Stimulated activated memory B cell treated with anti-CD40 and anti-IgM and Interleukin-4, amounts not matched to agents 10 μg/mL and 1 μg/mL and 100 μg/mL, for 72 hours (primary cell): ENCODE data around the gene GORASP1.
A peak's percentile ranks its signal among the peaks of the same experiment; 100 is the strongest.

Experiments
- ATAC-seq: fragments of 150-1000 bp; cut with Tn5 transposase; 2 replicates; pipeline ENCODE4 v1.10.0; 2021
- H3K27ac Mint-ChIP-seq: one replicate; pipeline ENCODE4 v1.8.0; 2022; ENCODE audit warnings: mild to moderate bottlenecking, mixed read lengths
- H3K27me3 Mint-ChIP-seq: one replicate; pipeline ENCODE4 v1.8.0; 2022; ENCODE audit warnings: mixed read lengths
- H3K36me3 Mint-ChIP-seq: one replicate; pipeline ENCODE4 v1.8.0; 2022; ENCODE audit warnings: mixed read lengths
- H3K4me1 Mint-ChIP-seq: one replicate; pipeline ENCODE4 v1.8.0; 2022; ENCODE audit warnings: mixed read lengths
- H3K4me3 Mint-ChIP-seq: one replicate; pipeline ENCODE4 v1.8.0; 2022; ENCODE audit warnings: mild to moderate bottlenecking, moderate library complexity, mixed read lengths
- H3K9me3 Mint-ChIP-seq: one replicate; pipeline ENCODE4 v1.8.0; 2022; ENCODE audit warnings: mixed read lengths

Gene GORASP1

GRCh38 chr3:39103791-39104552, 3.5 kb downstream of the GORASP1 start:
- H3K27ac Mint-ChIP-seq, result peak overlapping the region; percentile 51
- no peaks in the 10 kb centered on the region for H3K9me3 Mint-ChIP-seq
- peaks cover 65% of the 10 kb centered on the region for H3K4me1 Mint-ChIP-seq
- no peaks in the 10 kb centered on the region for H3K27me3 Mint-ChIP-seq
- no peak for ATAC-seq
- no peaks in the 10 kb centered on the region for H3K36me3 Mint-ChIP-seq
- no peak overlapping the region for H3K4me3 Mint-ChIP-seq

GRCh38 chr3:39103324-39103693, 4.1 kb downstream of the GORASP1 start:
- Mint-ChIP-seq H3K9me3 (no peaks in the 10 kb centered on the region), H3K27me3 (no peaks in the 10 kb centered on the region), H3K4me1 (peaks cover 58% of the 10 kb centered on the region), H3K36me3 (no peaks in the 10 kb centered on the region), H3K27ac (peak overlapping the region; percentile 51), H3K4me3 (no peak overlapping the region)
- no peak for ATAC-seq

- ATAC-seq, result no peak
- peaks cover 2% of the 10 kb centered on the region for H3K36me3 Mint-ChIP-seq
- peak overlapping the region; percentile 51 for H3K27ac Mint-ChIP-seq
- no peaks in the 10 kb centered on the region for H3K27me3 Mint-ChIP-seq
- no peaks in the 10 kb centered on the region for H3K9me3 Mint-ChIP-seq
- no peak overlapping the region for H3K4me3 Mint-ChIP-seq
- peaks cover 52% of the 10 kb centered on the region for H3K4me1 Mint-ChIP-seq
Observed at GRCh38 chr3:39102504-39103323, 4.7 kb downstream of the GORASP1 start.

- Mint-ChIP-seq H3K27me3 (no peaks in the 10 kb centered on the region), H3K4me3 (no peak overlapping the region), H3K9me3 (no peaks in the 10 kb centered on the region), H3K4me1 (peaks cover 43% of the 10 kb centered on the region), H3K27ac (peak overlapping the region; percentile 28), H3K36me3 (peaks cover 8% of the 10 kb centered on the region)
- peak; percentile 77 for ATAC-seq
Observed at GRCh38 chr3:39101022-39101689, 6.3 kb downstream of the GORASP1 start.

GRCh38 chr3:39100500-39100886, 6.9 kb downstream of the GORASP1 start:
- H3K4me1 Mint-ChIP-seq, result peaks cover 37% of the 10 kb centered on the region
- no peaks in the 10 kb centered on the region for H3K27me3 Mint-ChIP-seq
- no peak overlapping the region for H3K27ac Mint-ChIP-seq
- H3K9me3 Mint-ChIP-seq, result no peaks in the 10 kb centered on the region
- ATAC-seq, result no peak
- H3K36me3 Mint-ChIP-seq, result peaks cover 8% of the 10 kb centered on the region
- no peak overlapping the region for H3K4me3 Mint-ChIP-seq

- Mint-ChIP-seq H3K4me3 (no peak overlapping the region), H3K9me3 (no peaks in the 10 kb centered on the region), H3K27me3 (no peaks in the 10 kb centered on the region), H3K4me1 (peaks cover 31% of the 10 kb centered on the region), H3K36me3 (peaks cover 9% of the 10 kb centered on the region), H3K27ac (no peak overlapping the region)
- no peak for ATAC-seq
Observed at GRCh38 chr3:39099738-39100499, 7.5 kb downstream of the GORASP1 start.

DNA sequence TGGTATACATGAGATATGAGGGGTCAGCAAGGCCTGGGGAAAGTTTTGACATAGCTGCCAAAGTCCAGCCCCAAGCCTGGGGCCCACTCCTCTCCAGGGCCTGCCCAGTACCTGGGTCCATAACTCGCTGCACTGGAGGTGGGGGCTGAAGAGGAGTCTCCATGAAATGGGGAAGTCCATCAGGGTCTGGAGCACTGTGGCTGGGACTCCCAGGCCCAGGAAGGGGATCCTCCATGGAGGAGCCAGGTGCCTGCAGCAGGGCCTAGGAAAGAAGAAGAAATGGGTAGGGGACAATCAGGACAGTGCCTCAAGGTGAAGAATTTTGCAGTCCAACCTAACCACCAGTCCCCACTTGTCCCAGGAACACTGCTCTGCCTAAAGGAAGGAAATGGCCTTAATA, 8.2 kb downstream of the GORASP1 start:
- Mint-ChIP-seq H3K4me1 (peaks cover 28% of the 10 kb centered on the region), H3K36me3 (peaks cover 16% of the 10 kb centered on the region), H3K27me3 (no peaks in the 10 kb centered on the region), H3K9me3 (no peaks in the 10 kb centered on the region), H3K27ac (no peak overlapping the region), H3K4me3 (no peak overlapping the region)
- no peak for ATAC-seq

GRCh38 chr3:39098473-39099000, 8.9 kb downstream of the GORASP1 start:
- ATAC-seq, result no peak
- Mint-ChIP-seq H3K9me3 (no peaks in the 10 kb centered on the region), H3K27me3 (no peaks in the 10 kb centered on the region), H3K4me3 (no peak overlapping the region), H3K27ac (no peak overlapping the region), H3K4me1 (peaks cover 24% of the 10 kb centered on the region), H3K36me3 (peaks cover 23% of the 10 kb centered on the region)

DNA sequence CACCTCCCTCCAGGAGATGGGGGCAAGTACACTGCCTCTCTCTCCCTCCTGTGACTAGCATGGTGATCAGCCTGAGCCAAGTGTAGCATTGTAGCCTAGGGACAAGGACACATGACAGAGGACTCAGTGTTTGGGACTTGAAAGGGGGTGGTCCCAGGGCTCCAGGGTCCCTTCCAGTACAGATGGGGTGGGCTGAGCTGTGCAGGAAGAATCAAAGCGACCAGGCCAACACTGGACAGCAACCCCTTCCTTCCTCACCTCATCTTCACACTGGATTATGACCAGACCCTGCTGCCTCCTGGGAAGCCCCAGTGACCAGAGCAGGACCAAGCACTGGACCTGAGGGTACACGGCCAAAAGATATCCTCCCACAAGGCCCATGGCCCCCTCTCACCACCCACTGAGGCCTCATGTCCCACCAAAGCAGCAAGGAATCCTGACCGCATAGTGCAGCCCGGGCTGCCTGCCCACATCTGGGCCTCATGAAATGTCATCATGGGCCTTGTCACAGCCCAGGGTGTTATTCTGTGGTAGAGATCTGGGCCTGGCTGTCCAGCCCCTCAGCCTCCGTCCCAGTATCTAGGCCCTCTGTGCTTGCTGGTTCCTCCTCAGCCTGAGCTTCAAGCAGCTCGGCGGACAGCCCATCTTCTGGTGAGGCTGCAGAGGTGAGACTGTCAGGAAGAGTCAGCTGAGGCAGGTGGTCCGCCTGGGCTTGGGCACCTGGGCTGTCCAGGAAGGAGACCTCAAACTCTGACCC, 9.5 kb downstream of the GORASP1 start:
- H3K4me3 Mint-ChIP-seq, result no peak overlapping the region
- no peaks in the 10 kb centered on the region for H3K9me3 Mint-ChIP-seq
- H3K4me1 Mint-ChIP-seq, result peaks cover 17% of the 10 kb centered on the region
- H3K27me3 Mint-ChIP-seq, result no peaks in the 10 kb centered on the region
- H3K27ac Mint-ChIP-seq, result peak overlapping the region; percentile 48
- H3K36me3 Mint-ChIP-seq, result peaks cover 27% of the 10 kb centered on the region
- no peak for ATAC-seq

- Mint-ChIP-seq H3K4me1 (peaks cover 8% of the 10 kb centered on the region), H3K4me3 (no peak overlapping the region), H3K36me3 (peaks cover 35% of the 10 kb centered on the region), H3K9me3 (no peaks in the 10 kb centered on the region), H3K27ac (peak overlapping the region; percentile 48), H3K27me3 (no peaks in the 10 kb centered on the region)
- no peak for ATAC-seq
Observed at GRCh38 chr3:39096775-39097174, 10.7 kb downstream of the GORASP1 start.

DNA sequence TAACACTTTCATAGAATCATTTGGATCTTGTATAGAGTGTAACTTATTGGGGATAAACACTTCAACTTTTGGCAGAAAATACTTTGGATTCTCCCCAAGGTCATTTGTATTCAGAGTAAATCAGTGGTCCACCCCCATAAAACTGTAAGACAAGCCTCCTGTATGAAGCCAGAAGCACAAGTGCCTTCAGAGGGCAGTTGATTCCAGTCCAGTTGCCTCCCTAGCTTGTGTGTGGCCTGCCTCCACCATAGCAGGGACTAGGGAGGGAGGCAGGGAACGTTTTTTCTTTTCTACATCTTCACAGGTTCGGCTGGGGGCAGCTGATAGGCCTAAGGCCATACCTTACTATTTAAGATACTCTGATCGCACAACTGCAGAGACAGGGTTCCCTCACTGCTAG, 11.6 kb downstream of the GORASP1 start:
- no peak overlapping the region for H3K4me3 Mint-ChIP-seq
- H3K36me3 Mint-ChIP-seq, result peaks cover 35% of the 10 kb centered on the region
- no peaks in the 10 kb centered on the region for H3K9me3 Mint-ChIP-seq
- no peak overlapping the region for H3K27ac Mint-ChIP-seq
- ATAC-seq, result no peak
- H3K4me1 Mint-ChIP-seq, result peaks cover 1% of the 10 kb centered on the region
- no peaks in the 10 kb centered on the region for H3K27me3 Mint-ChIP-seq

DNA sequence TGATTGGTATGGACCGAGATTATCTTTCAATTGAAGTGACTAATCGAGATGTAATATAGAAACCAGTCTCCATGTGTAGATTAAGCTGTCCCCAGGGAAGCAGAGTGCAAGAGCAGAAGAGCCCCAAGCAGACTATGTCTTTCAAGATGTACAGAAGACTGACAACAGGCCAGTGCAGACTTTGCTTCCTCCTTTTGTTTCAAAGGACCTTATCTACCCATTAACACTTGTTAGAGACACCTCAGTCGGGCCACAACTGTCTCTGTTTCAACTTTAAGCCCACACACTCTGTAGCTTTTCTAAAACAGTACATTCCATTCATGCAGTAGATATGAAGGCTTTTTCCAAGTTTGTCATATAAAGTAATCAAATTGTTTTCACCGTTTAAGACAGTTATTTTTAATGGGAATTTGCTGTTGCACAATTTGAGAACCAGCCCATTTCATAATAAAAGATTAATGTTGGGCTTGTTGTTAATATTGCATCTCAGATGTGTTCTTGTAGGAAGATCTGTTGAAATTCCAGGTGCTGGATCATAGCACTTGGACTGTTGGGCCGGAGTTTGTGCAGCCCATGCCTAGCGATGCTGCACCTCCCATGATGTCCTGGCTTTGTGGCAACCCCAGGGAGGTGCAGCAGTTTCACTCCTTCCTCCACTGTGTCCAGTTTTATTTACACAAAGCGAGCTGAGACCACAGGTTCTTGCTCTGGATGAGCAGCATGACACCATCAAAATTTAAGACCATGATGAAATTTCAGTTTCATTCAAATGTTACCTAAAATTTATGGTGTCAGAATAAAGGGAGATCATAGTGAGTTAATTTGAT, 12.4 kb downstream of the GORASP1 start:
- ATAC-seq, result no peak
- Mint-ChIP-seq H3K9me3 (no peaks in the 10 kb centered on the region), H3K4me3 (no peak overlapping the region), H3K27me3 (no peaks in the 10 kb centered on the region), H3K27ac (no peak overlapping the region), H3K36me3 (peaks cover 41% of the 10 kb centered on the region), H3K4me1 (no peaks in the 10 kb centered on the region)

DNA sequence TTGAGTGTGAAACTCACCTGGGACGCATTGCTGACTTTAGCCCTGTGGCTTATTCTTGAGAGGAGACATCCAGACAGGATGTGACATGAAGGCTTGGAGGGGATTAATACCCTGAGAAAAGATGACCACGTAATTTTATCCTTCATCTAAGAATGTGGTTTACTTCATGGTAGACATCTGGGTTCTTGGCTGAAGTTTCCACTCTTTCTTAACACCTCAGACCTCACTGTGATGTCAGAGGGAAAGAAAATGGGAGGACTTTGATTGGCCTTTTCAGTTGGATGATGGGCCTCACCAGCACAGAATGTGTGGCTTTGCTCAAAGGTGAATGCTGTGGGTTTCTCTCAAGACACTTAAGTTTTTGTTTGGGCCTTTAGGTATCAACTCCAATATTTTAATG, 16.5 kb downstream of the GORASP1 start:
- ATAC-seq, result no peak
- no peaks in the 10 kb centered on the region for H3K27me3 Mint-ChIP-seq
- no peak overlapping the region for H3K27ac Mint-ChIP-seq
- peaks cover 57% of the 10 kb centered on the region for H3K36me3 Mint-ChIP-seq
- H3K4me3 Mint-ChIP-seq, result no peak overlapping the region
- H3K4me1 Mint-ChIP-seq, result peaks cover 10% of the 10 kb centered on the region
- H3K9me3 Mint-ChIP-seq, result no peaks in the 10 kb centered on the region
